GM23248 (cell line): ENCODE data around the gene HERC2.

Source experiments
- EZH2 ChIP-seq: fragments of 200-600 bp; sonication (generic); IDR thresholded peaks from 2 replicates; pipeline ENCODE4 v1.6.1; 2018; ENCODE audit warnings: antibody characterized with exemption, mild to moderate bottlenecking; ENCODE audit not compliant: insufficient read depth, poor library complexity, severe bottlenecking
- EZH2phosphoT487 ChIP-seq: fragments of 200-600 bp; sonication (generic); IDR thresholded peaks from 2 replicates; pipeline ENCODE4 v1.6.1; 2018; ENCODE audit warnings: antibody characterized with exemption, moderate library complexity, mild to moderate bottlenecking, low read depth; ENCODE audit not compliant: insufficient read depth

GRCh38 chr15:28181366-28181765, 140.6 kb downstream of the HERC2 start:
- TF ChIP-seq EZH2 (no peak), EZH2phosphoT487 (no peak)
